HG03108 (cell line): ENCODE measurements around the gene EFHC2.

Source experiments
- ATAC-seq: cut with Tn5 transposase; IDR thresholded peaks from one replicate; pipeline ENCODE4 v1.9.1; 2021; ENCODE audit warnings: moderate library complexity; ENCODE audit not compliant: unreplicated experiment

The EFHC2 gene

GRCh38 chrX:44343412-44344141 is at the start of gene EFHC2:
Gene EFHC2, minus strand, starts transcription at chrX:44343672. Its CDS starts 84 bp downstream, at chrX:44343588.
- no peak for ATAC-seq

- no peak for ATAC-seq
Measured at GRCh38 chrX:44392767-44393166, 49.3 kb upstream of the EFHC2 start.

GRCh38 chrX:44384688-44385338 is 41.3 kb upstream of the EFHC2 start:
- ATAC-seq, result no peak

- no peak for ATAC-seq
Measured at GRCh38 chrX:44382871-44383270, 39.4 kb upstream of the EFHC2 start.

- ATAC-seq, result no peak
Measured at GRCh38 chrX:44352758-44353157, 9.3 kb upstream of the EFHC2 start.

GRCh38 chrX:44349561-44349960 is 6.1 kb upstream of the EFHC2 start:
- ATAC-seq, result no peak

GRCh38 chrX:44344687-44345086 is 1.2 kb upstream of the EFHC2 start:
- ATAC-seq, result no peak

GRCh38 chrX:44344194-44344593 is 722 bp upstream of the EFHC2 start:
- no peak for ATAC-seq

- ATAC-seq, result no peak
Measured at GRCh38 chrX:44342866-44343265, 606 bp downstream of the EFHC2 start.

GRCh38 chrX:44338361-44338760 is 5.1 kb downstream of the EFHC2 start:
- ATAC-seq, result no peak

GRCh38 chrX:44332437-44332836 is 11.0 kb downstream of the EFHC2 start:
- ATAC-seq, result no peak

- ATAC-seq, result no peak
Measured at GRCh38 chrX:44330227-44330626, 13.2 kb downstream of the EFHC2 start.

- no peak for ATAC-seq
Measured at GRCh38 chrX:44319550-44319949, 23.9 kb downstream of the EFHC2 start.

GRCh38 chrX:44317181-44317580 is 26.3 kb downstream of the EFHC2 start:
- no peak for ATAC-seq

- ATAC-seq, result no peak
Measured at GRCh38 chrX:44314808-44315207, 28.7 kb downstream of the EFHC2 start.

GRCh38 chrX:44314259-44314734 is 29.2 kb downstream of the EFHC2 start:
- no peak for ATAC-seq

- ATAC-seq, result no peak
Measured at GRCh38 chrX:44312421-44312820, 31.1 kb downstream of the EFHC2 start.

GRCh38 chrX:44310227-44310626 is 33.2 kb downstream of the EFHC2 start:
- no peak for ATAC-seq

GRCh38 chrX:44308869-44309268 is 34.6 kb downstream of the EFHC2 start:
- no peak for ATAC-seq

- ATAC-seq, result no peak
Measured at GRCh38 chrX:44306356-44306755, 37.1 kb downstream of the EFHC2 start.

- no peak for ATAC-seq
Measured at GRCh38 chrX:44305921-44306320, 37.6 kb downstream of the EFHC2 start.

GRCh38 chrX:44303119-44303518 is 40.4 kb downstream of the EFHC2 start:
- ATAC-seq, result no peak
